ENCODE data around the gene TXNL1. TPM values are rescaled to one million over a fixed set of nuclear protein-coding genes. Genes with fewer than 3 reads are reported as not detected.

TXNL1 gene
- total RNA-seq, 2 experiments from 2014 or later = 72.8 to 74.5 TPM

DNA sequence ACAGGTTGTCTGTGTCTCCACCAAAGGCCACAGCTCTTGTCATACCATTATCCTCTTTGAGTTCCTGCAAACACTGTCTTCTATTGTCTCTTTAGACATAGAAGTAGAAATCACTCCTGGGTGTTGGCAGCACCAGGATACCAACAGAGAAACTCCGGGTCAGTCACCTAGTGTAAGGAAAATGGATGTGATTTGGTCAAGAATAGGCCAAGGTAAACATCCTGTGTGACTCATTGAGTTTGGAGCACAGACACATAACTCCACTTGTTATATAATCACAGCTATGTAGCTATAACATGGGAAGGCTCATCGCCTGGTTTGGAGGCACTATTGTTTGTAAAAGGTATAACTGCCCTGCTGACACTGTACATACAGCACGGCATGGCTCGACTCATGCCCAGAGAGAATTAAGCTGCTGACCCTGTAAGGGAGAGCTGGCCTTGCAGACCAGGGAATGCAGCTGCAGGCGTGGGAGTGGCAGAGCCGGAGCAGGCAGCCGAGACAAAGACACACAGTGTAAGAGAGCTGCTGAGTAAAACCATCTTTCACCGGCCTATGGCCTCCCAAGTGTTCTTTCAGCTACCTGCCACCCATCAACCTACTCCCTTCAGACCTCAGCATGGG is 3.4 kb upstream of the TXNL1 start:
- Mint-ChIP-seq H3K4me3 (no peak overlapping the region), H3K27me3 (no peaks in the 10 kb centered on the region), H3K36me3 (ENCODE audit: low read depth) (peaks cover 6% of the 10 kb centered on the region), H3K27ac (no peak overlapping the region), H3K9me3 (no peaks in the 10 kb centered on the region), H3K4me1 (ENCODE audit: low read depth) (peaks cover 11% of the 10 kb centered on the region)
- ChIA-PET CTCF (interaction anchor here (0.7 to 1.1 kb wide), 4 partner anchors 9 to 227 kb away, joined by 3 read pairs; partner anchors contain the start of gene WDR7), POLR2A (no interaction called here)
- intact Hi-C loops (cut with micrococcal nuclease) = no loop called here
- ATAC-seq (no peak), DNase-seq (no peak)
- TF ChIP-seq, protein P1, sequence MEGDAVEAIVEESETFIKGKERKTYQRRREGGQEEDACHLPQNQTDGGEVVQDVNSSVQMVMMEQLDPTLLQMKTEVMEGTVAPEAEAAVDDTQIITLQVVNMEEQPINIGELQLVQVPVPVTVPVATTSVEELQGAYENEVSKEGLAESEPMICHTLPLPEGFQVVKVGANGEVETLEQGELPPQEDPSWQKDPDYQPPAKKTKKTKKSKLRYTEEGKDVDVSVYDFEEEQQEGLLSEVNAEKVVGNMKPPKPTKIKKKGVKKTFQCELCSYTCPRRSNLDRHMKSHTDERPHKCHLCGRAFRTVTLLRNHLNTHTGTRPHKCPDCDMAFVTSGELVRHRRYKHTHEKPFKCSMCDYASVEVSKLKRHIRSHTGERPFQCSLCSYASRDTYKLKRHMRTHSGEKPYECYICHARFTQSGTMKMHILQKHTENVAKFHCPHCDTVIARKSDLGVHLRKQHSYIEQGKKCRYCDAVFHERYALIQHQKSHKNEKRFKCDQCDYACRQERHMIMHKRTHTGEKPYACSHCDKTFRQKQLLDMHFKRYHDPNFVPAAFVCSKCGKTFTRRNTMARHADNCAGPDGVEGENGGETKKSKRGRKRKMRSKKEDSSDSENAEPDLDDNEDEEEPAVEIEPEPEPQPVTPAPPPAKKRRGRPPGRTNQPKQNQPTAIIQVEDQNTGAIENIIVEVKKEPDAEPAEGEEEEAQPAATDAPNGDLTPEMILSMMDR (IDR thresholded peaks at IDR 0.05) = no peak

- H3K4me1 Mint-ChIP-seq (ENCODE audit: low read depth) = peaks cover 26% of the 10 kb centered on the region
- peaks cover 15% of the 10 kb centered on the region for H3K36me3 Mint-ChIP-seq (ENCODE audit: low read depth)
- peak overlapping the region; percentile 96 for H3K27ac Mint-ChIP-seq
- H3K9me3 Mint-ChIP-seq = no peaks in the 10 kb centered on the region
- no peaks in the 10 kb centered on the region for H3K27me3 Mint-ChIP-seq
- ChIA-PET POLR2A (interaction anchor here (1.0 to 3.2 kb wide), 3 partner anchors 11 to 236 kb away, joined by 3 to 29 read pairs (median 4); partner anchors contain the start of gene WDR7), CTCF (interaction anchor here (1.2 kb wide), 1 partner anchor 13 kb away, joined by 3 read pairs; no protein-coding TSS in a partner anchor)
- intact Hi-C loops (cut with micrococcal nuclease) = no loop called here
- peak overlapping the region; percentile 100 for H3K4me3 Mint-ChIP-seq
- ATAC-seq (no peak), DNase-seq (no peak)
- TF ChIP-seq, protein P1 (IDR thresholded peaks at IDR 0.05) = no peak
These were observed 1.2 kb upstream of the TXNL1 start for GRCh38 chr18:56639571-56639970.

DNA sequence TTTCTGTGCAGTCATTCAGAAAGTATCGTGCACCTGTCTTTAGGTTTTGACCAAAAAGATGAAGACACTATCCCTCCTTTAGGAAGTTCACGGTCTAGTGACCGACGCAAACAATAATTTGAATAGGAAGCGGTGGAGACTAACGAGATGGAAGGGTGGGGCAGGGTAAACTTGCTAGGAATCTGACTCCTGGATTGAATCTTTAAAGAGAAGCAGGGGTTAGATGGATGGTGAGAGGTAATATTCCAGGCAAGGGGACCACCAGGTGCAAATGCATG is 651 bp upstream of the TXNL1 start:
- intact Hi-C loops (cut with micrococcal nuclease) = no loop called here

GRCh38 chr18:56637711-56638231 is 621 bp downstream of the TXNL1 start:
- peaks cover 33% of the 10 kb centered on the region for H3K4me1 Mint-ChIP-seq (ENCODE audit: low read depth)
- DNase-seq (peak; percentile 33), ATAC-seq (no peak)
- peak overlapping the region; percentile 96 for H3K27ac Mint-ChIP-seq
- ChIA-PET POLR2A (interaction anchor here (0.8 to 3.2 kb wide), 2 partner anchors 12 to 21 kb away, joined by 3 to 29 read pairs; partner anchors contain the start of gene WDR7), CTCF (interaction anchor here (0.7 to 1.4 kb wide), 4 partner anchors 10 to 71 kb away, joined by 3 to 4 read pairs (median 4); partner anchors contain the start of gene WDR7)
- H3K36me3 Mint-ChIP-seq (ENCODE audit: low read depth) = peaks cover 28% of the 10 kb centered on the region
- peak overlapping the region; percentile 100 for H3K4me3 Mint-ChIP-seq
- H3K27me3 Mint-ChIP-seq = no peaks in the 10 kb centered on the region
- intact Hi-C loops (cut with micrococcal nuclease) = no loop called here
- no peaks in the 10 kb centered on the region for H3K9me3 Mint-ChIP-seq
- TF ChIP-seq, protein P1 (IDR thresholded peaks at IDR 0.05) = no peak

More for the DNA sequence above, 651 bp upstream of the TXNL1 start:
- TF ChIP-seq, protein P1 (IDR thresholded peaks at IDR 0.05) = no peak
- DNase-seq = no peak
- peak overlapping the region; percentile 100 for H3K4me3 Mint-ChIP-seq
- H3K36me3 Mint-ChIP-seq (ENCODE audit: low read depth) = peaks cover 21% of the 10 kb centered on the region
- POLR2A ChIA-PET = interaction anchor here (1.0 to 3.2 kb wide), 3 partner anchors 11 to 235 kb away, joined by 3 to 29 read pairs (median 4); partner anchors contain the start of gene WDR7
- H3K27me3 Mint-ChIP-seq = no peaks in the 10 kb centered on the region
- no peak for ATAC-seq
- H3K9me3 Mint-ChIP-seq = no peaks in the 10 kb centered on the region
- CTCF ChIA-PET = interaction anchor here (1.2 kb wide), 1 partner anchor 14 kb away, joined by 3 read pairs; no protein-coding TSS in a partner anchor
- peaks cover 30% of the 10 kb centered on the region for H3K4me1 Mint-ChIP-seq (ENCODE audit: low read depth)
- peak overlapping the region; percentile 96 for H3K27ac Mint-ChIP-seq

DNA sequence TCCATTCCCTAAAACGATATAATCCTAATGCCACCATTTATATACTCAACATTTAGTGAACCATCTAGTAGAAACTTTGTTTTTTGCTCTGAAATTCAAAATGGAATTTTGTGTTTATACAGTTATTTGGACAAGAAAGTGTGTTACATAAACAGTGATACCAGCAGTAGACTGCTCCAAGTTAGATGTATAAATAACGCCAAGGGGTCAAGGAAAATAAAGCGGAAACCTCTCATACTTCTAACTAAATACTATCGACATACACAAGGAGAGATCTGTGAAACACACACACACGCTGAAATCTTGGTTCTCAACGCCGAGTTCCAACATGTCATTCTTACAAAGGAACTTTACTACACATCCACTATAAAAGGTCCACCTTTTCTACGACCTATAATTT is 1.2 kb downstream of the TXNL1 start:
- TF ChIP-seq, protein P1 (IDR thresholded peaks at IDR 0.05) = no peak
- Mint-ChIP-seq H3K9me3 (no peaks in the 10 kb centered on the region), H3K27ac (peak overlapping the region; percentile 96), H3K4me3 (peak overlapping the region; percentile 100), H3K36me3 (ENCODE audit: low read depth) (peaks cover 34% of the 10 kb centered on the region), H3K27me3 (no peaks in the 10 kb centered on the region), H3K4me1 (ENCODE audit: low read depth) (peaks cover 38% of the 10 kb centered on the region)
- intact Hi-C loops (cut with micrococcal nuclease) = no loop called here
- POLR2A ChIA-PET = no interaction called here
- ATAC-seq = no peak
- CTCF ChIA-PET = interaction anchor here (1.3 to 1.4 kb wide), 3 partner anchors 13 to 72 kb away, joined by 3 to 4 read pairs (median 4); partner anchors contain the start of gene WDR7
- no peak for DNase-seq
